GM19452 (cell line): ENCODE data around the gene OPCML.

Experiments used
- ATAC-seq: cut with Tn5 transposase; IDR thresholded peaks from one replicate; pipeline ENCODE4 v1.9.1; 2021; ENCODE audit not compliant: unreplicated experiment

Gene OPCML

DNA sequence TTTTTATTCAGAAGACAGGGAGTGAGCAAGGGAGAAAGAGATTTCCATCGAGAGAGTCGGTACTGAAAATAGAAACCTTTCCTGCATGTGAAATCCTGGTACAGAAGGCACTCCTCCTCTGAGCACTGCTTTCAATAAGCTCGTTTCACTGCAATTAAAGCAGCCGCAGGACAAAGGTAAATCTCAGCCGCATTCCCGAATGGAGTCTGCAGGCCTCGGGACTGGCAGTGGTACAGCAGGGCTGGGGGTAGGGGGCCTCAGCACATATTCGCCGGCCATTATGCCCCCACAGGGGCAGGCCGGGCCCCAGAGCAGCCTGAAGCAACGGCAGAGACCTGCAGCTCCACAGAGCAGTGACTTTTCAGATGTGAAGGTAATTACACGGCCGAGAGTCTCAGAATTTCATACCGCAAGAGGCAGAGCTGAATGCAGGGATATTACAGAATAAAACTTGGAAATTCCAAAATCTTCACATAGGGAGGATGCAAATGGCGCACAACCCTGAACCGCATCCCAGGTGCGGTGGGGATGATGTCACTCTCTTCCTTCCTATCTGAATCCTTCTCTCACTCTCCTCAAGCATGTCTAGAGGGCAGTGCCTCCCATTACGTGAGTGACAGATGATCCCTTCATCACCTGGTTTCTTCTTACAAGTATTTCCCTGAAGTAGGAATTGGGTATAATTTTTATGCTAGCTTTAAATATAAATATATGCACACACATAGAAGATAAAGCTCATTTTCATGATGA, 622.1 kb downstream of the OPCML start:
- no peak for ATAC-seq

- ATAC-seq: no peak
Observed at GRCh38 chr11:132909021-132909606, 623.2 kb downstream of the OPCML start.

- no peak for ATAC-seq
Observed at GRCh38 chr11:132908414-132908810, 623.9 kb downstream of the OPCML start.

DNA sequence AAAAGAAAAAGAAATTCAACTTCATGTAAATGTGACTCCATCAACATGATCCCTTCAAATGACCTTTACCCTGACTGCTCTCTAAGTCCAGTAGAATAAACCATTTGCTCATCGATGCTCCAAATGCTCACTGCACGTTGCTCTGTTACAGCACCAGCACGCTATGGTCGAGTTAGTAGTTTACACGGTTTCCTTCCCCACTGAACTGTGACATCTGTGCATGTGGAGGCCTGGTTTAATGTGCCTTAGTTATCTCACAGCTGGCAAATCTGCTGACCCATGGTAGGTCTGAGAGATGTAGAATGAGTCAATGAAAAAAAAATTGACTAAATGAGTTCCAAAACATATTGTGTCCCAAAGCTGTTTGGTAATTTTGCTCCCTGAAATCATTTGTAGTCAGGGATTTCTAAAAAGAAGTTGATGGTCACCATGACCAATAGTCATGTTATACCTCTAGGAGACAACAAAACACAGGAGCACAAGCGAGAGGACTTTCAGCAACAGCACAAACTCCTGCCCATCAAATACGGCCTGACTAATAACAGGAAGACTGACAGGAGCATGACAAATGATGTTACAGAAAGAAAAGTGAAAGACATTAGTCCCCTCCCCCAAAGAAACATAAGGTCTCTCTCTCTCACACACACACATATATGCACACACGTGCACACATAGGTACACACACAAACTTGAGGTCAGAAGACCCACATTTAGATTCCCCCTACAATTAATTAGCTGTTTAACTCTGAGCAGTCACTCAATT, 624.5 kb downstream of the OPCML start:
- ATAC-seq: no peak

DNA sequence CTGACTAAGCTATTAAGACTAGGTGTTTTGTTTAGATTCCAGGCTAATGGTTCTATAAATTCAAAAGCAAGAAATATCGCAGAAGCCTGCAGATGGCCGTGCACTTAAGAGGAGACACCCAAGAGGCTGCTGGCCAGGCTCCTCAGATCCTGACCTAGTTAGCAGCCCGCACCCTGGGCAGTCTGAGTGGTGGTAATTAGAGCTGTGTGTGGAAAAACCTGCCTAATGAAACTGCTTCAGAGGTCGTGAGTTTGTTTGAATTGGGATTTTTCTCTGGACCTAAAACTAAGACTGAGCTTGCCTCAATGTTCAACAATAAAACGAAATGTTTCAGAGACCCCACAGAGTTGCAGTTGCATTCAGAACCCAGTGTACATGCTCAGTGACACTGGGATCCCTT, 627.7 kb downstream of the OPCML start:
- no peak for ATAC-seq

GRCh38 chr11:132904091-132904490, 628.2 kb downstream of the OPCML start:
- no peak for ATAC-seq

DNA sequence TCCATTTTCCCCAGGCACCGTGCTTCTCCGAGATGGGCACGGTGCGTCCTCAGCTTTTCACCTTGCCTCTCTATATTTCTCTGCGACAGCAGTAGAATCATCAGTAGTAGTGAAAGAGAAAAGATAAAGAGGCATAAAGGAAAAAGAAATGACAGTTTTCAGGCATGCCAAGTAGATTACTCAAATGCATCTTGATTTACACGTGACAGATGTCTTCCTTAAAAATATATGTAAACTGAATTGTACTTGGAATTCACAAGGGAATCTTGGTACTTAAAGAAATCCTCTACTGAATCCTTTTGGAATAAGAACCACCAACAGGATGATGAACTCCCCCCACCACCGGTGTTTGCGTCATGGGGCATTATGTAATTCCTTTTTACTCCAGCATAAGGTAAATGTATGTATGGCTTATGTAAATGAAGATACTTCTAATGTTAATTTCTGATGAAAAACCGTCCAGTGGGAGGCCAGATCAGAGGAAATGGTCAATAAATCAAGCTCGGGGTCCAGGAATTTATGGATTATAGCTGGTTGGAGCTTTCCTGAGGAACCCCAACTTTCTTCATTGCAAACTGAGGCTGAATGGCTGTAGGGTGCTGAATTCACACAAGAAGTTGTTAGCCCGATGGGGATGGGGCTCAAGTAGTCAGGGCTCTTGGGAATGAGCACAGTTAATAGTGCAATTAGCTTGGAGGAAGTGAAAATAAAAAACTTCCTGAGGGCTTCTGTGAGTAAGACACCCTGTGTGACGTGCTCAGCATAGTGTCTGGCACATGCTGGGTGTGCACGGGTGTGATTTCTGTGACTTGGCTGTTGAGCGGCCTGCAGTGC, 630.4 kb downstream of the OPCML start:
- no peak for ATAC-seq

GRCh38 chr11:132898676-132899075, 633.6 kb downstream of the OPCML start:
- ATAC-seq: no peak

DNA sequence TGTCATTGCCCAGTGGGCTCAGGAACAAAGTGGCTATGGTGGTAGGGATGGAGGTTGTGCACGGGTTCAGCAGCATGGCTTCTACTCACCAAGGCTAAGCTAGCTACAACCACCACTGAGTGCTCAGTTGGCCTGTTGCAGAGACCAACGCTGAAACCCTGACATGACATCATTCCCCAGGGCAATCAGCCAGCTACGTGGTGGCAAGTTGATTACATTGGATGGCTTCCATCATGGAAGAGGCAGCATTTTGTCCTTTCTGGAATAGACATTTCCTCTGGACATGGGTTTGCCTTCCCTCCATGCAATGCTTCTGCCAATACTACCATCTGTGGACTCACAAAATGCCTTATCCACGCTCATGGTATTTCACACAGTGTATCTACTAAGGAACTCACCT, 634.3 kb downstream of the OPCML start:
- ATAC-seq: no peak

DNA sequence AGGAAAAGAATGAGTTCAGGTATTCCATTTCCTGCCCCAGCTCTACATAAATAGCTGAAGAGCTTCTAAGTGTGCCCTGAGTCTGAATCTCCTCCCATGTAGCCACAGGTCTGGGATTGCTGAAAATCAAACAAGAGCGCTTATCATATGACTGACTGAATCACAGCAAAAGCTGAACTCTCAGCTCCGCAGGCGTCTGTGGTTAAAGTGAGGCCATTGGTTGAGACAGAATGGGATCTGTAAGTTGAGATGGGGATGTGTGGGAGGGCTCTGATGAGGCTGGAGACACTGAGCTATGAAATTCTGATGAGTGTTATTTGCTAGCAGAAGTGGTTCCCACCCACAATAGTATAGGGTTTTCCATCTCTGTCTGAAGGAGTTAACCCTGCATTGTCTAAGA, 637.0 kb downstream of the OPCML start:
- ATAC-seq: no peak

- ATAC-seq: no peak
Observed at GRCh38 chr11:132894606-132895005, 637.7 kb downstream of the OPCML start.

- ATAC-seq: no peak
Observed at GRCh38 chr11:132892876-132893275, 639.4 kb downstream of the OPCML start.

DNA sequence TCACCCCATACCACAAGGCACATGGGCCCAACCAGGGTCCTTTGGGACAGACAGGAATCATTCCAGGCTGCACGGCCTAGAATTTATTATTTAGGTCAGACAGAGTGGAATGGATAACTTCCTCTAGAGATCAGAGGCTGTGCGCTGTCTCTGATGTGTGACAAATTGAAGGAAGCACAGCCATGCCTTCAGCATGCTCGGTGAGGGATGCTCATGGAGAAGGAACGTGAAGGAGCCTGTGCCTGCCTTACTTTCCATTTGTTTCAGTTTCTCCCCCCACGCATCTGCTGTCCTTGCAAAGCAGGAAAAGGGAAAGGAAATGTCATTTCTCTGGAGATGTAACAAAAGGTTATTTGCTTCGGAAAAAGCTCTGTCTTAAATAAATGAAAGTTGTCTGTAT, 644.1 kb downstream of the OPCML start:
- no peak for ATAC-seq

DNA sequence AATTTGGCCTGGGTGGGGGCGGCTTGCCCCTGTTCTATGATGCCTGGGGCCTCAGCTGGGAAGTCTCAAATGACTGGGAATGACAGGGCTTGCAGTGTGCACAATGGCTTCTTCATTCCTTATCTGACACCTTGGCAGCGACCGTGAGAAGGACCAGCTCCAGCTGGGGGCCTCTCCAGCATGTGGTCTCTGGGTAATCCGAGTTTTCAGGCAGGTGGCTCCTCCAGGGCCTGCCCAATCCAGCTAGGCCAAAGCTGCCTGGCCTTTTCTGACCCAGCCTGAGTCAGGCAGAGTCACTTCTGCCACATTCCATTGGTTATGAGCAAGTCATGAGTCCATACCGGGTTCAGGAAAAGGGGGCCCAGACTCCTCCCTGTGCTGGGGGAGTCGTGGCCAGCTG, 646.0 kb downstream of the OPCML start:
- ATAC-seq: no peak

GRCh38 chr11:132883241-132883640, 649.1 kb downstream of the OPCML start:
- no peak for ATAC-seq

GRCh38 chr11:132881622-132882021, 650.7 kb downstream of the OPCML start:
- ATAC-seq: no peak

- no peak for ATAC-seq
Observed at GRCh38 chr11:132878111-132878510, 654.2 kb downstream of the OPCML start.

DNA sequence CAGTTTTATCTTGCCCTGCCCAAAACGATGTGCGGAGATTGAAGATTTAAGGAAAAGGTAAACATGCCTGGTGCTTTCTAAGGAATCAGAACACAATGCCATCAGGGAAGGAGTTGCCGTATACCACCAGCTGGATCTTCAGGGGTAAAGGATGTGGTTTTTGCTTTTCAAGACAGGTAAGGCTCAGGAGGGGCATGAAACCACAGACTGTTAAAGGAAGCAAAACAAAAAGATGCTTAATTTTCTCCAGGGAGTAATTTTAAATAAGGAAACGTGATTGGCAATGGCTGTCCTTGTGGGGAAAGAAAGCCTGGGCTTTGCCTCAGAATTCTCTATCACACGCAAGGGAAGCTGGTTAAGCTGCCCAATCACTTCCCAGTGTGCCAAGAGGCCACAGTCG, 655.6 kb downstream of the OPCML start:
- ATAC-seq: no peak

DNA sequence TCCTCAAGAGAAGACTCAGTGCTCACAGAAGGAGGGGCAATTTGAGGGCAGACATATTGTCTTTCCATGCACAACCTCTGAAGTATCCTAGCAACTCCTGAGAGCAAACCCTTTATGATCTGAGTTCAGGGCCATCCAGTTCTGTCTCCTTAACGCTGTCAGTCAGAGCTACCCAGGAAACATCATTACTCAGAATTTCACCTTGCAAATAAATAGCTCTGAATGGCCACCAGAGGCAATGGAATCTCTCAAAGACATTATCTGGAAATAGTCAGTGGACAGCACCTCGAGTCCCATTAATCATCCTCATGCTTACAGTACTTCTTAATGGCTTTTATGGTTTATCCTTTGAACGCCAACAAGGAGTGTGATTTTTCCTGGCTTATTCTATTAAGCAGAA, 656.1 kb downstream of the OPCML start:
- no peak for ATAC-seq

DNA sequence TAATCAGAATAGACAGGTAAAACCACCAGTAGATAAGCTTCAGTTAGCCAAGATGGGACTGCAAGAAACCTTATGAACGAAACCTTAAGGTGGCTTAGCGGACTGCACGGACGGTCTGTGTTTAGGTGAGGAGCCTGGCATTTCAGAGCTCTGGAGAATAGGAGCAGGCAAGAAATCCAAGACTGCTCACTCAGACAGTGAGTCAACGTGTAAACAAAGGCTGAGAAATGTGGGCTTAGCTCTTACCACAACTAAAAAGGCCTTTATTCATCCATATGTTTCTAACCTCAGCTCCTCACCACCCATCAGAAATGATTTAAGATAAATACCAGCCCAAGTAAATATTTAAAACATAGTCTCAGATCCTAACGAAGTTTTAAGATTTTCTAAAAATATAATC, 657.7 kb downstream of the OPCML start:
- ATAC-seq: no peak

DNA sequence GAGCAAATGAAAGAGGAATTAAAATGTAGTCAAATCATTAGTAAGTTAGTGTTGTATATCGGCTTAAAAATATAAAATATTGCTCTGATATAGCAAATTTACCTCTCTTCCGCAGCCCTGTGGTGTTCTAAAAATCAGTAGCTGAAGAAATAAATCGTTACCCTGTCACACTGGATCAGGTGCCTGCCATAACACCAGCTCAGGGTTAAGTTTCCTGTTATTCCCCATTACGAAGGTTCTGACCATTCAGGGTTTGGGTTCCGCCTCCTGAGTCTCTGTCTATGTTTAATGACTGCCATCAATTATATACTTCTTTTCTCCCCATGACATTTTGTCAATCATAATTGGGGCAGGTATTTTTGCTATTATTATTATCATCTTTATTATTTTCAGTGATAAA, 658.5 kb downstream of the OPCML start:
- no peak for ATAC-seq
